GM06990 (cell line): ENCODE measurements around the gene DHX16.
A peak's percentile ranks its signal among the peaks of the same experiment; 100 is the strongest.

ENCODE experiments used
- DNase-seq: peaks from one replicate; pipeline ENCODE4 v3.0.0-alpha.2; 2011; ENCODE audit not compliant: insufficient read length; ENCODE audit errors: extremely low read depth
- H3K27me3 ChIP-seq: replicated peaks from 2 replicates; pipeline ENCODE4 v1.6.0; 2011; ENCODE audit warnings: low read length; ENCODE audit not compliant: control insufficient read depth, insufficient read depth
- H3K36me3 ChIP-seq: 2 replicates; pipeline ENCODE4 v1.5.1; 2011; ENCODE audit warnings: low read length; ENCODE audit not compliant: control insufficient read depth, insufficient read depth
- H3K4me3 ChIP-seq: replicated peaks from 2 replicates; pipeline ENCODE4 v1.5.1; 2011; ENCODE audit warnings: low read depth, mild to moderate bottlenecking, control low read depth, low read length
- CTCF ChIP-seq: IDR thresholded peaks from 2 replicates; pipeline ENCODE4 v1.5.1; 2011; ENCODE audit warnings: low read length, control low read depth, mild to moderate bottlenecking, inconsistent platforms; ENCODE audit not compliant: insufficient read depth, poor library complexity, severe bottlenecking

DHX16 gene

DNA sequence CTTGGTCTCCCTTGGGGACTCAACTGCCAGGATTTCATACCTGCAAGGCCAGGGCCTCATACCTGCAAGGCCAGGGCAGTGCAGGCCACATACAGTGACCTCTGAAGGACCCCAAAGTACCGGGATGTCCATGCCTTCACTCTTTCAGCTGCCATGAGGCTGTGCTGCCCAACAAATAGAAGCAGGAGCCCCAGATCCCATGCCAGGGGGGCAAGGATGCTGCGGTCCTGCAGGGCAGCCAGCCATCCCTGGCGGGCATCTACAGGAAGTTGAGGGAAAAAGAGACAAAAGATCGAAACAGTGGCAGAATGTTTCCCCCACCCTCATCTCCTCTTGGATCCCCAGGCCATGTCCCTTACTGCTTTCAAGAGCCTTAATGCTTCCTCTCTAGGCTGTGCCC is 17.2 kb upstream of the DHX16 start:
- no peaks in the 10 kb centered on the region for H3K27me3 ChIP-seq
- H3K36me3 ChIP-seq, result no peaks in the 10 kb centered on the region
- DNase-seq, result peak; percentile 22
- H3K4me3 ChIP-seq, result peak overlapping the region; percentile 87
- no peak for TF ChIP-seq CTCF

DNA sequence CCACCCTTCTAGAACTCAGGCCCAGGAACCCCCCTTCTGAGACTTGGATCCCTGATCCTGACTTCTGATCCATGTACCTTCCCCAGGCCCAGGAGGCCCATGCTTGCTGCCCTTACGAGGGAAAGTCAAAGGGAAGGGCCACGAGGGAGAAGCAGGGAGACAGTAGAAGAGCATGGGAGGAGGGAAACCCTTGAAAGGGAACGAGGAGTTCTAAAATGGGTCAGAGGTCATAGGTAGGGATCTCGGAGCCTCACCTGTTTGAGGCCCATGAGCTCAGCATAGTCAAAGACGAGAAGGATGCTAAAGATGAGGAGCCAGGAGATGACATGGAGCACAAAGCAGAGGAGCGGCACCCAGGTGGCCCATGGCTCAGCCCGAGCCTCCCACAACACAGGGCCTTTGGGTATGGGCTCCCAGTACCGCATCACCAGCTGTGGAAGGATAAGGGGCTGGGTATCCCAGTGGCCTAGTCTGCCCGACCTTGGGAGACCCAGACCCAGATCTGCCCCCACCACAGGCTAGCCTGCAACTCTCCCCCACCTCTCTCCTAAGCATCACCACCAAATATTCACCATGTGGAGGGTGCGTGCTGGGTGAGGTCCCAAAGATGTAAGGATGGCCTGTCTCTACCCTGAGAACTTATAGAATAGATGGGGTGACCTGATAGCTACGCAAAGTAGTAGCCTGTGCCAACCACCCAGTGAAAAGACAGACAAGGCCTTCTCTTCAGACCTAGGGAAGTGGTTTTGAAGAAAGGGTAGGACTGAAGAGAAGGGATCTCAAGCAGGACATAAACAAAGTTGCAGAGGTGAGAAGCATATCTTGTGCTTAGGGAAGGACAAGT is 16.4 kb upstream of the DHX16 start:
- no peaks in the 10 kb centered on the region for H3K36me3 ChIP-seq
- TF ChIP-seq CTCF, result no peak
- DNase-seq, result no peak
- H3K27me3 ChIP-seq, result no peaks in the 10 kb centered on the region
- peak overlapping the region; percentile 95 for H3K4me3 ChIP-seq

DNA sequence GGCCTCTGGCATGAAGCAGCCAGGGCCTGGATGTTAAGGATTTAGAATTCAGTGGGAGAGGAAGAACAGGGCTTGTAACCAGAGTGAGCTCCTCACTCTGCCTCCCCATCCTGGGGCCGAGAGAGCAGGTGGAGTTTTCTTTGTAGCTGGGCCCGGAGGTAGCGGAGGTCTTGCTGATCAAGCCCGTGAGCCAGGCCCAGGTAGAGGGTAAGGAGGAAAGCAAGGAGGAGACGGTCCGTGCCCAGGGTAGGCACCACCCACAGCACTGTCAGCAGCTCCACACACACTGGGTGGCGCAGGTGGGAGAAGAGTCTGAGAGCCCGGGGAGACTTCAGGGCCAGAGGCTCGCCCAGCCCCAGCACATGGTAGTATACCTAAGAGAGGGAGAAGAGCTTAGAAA is 15.8 kb upstream of the DHX16 start:
- H3K4me3 ChIP-seq, result peak overlapping the region; percentile 95
- DNase-seq, result peak; percentile 52
- H3K36me3 ChIP-seq, result no peaks in the 10 kb centered on the region
- no peaks in the 10 kb centered on the region for H3K27me3 ChIP-seq
- peak; percentile 31 for TF ChIP-seq CTCF

- no peaks in the 10 kb centered on the region for H3K36me3 ChIP-seq
- no peak for TF ChIP-seq CTCF
- no peaks in the 10 kb centered on the region for H3K27me3 ChIP-seq
- DNase-seq, result peak; percentile 44
- H3K4me3 ChIP-seq, result peak overlapping the region; percentile 95
Measured at GRCh38 chr6:30687659-30688431, 15.0 kb upstream of the DHX16 start.

- H3K27me3 ChIP-seq, result no peaks in the 10 kb centered on the region
- peak overlapping the region; percentile 95 for H3K4me3 ChIP-seq
- peak; percentile 98 for DNase-seq
- no peaks in the 10 kb centered on the region for H3K36me3 ChIP-seq
- no peak for TF ChIP-seq CTCF
Measured at GRCh38 chr6:30686908-30687658, 14.3 kb upstream of the DHX16 start.
